BE2C (cell line): Measurements from ENCODE around the gene IL13.

ENCODE experiments used
- DNase-seq: peaks from one replicate; pipeline ENCODE4 v3.0.0-alpha.2; 2020
- H3K27me3 ChIP-seq: fragments of 250-450 bp; sonication (Bioruptor Pico); 2 replicates; pipeline ENCODE4 v1.5.1; 2020; ENCODE audit warnings: mild to moderate bottlenecking
- H3K36me3 ChIP-seq: fragments of 250-450 bp; sonication (Bioruptor Pico); 2 replicates; pipeline ENCODE4 v1.5.1; 2020; ENCODE audit warnings: mild to moderate bottlenecking
- H3K4me1 ChIP-seq: fragments of 250-450 bp; sonication (Bioruptor Pico); 2 replicates; pipeline ENCODE4 v1.5.1; 2020
- H3K4me3 ChIP-seq: 2 replicates; pipeline ENCODE4 v1.5.1; 2011; ENCODE audit warnings: low read depth, low read length
- H3K9me3 ChIP-seq: fragments of 250-450 bp; sonication (Bioruptor Pico); 2 replicates; pipeline ENCODE4 v1.5.1; 2020
- TF ChIP-seq, protein P1 (sequence below): IDR thresholded peaks from 2 replicates; pipeline ENCODE4 v1.5.1; 2012; ENCODE audit warnings: mild to moderate bottlenecking, low read depth, low read length

The IL13 gene

GRCh38 chr5:132648355-132648754 lies 9.6 kb upstream of the IL13 start:
- Histone ChIP-seq H3K27me3 (no peaks in the 10 kb centered on the region), H3K4me3 (no peak overlapping the region), H3K36me3 (no peaks in the 10 kb centered on the region), H3K9me3 (no peaks in the 10 kb centered on the region), H3K4me1 (no peaks in the 10 kb centered on the region)
- DNase-seq: no peak
- TF ChIP-seq, protein P1, sequence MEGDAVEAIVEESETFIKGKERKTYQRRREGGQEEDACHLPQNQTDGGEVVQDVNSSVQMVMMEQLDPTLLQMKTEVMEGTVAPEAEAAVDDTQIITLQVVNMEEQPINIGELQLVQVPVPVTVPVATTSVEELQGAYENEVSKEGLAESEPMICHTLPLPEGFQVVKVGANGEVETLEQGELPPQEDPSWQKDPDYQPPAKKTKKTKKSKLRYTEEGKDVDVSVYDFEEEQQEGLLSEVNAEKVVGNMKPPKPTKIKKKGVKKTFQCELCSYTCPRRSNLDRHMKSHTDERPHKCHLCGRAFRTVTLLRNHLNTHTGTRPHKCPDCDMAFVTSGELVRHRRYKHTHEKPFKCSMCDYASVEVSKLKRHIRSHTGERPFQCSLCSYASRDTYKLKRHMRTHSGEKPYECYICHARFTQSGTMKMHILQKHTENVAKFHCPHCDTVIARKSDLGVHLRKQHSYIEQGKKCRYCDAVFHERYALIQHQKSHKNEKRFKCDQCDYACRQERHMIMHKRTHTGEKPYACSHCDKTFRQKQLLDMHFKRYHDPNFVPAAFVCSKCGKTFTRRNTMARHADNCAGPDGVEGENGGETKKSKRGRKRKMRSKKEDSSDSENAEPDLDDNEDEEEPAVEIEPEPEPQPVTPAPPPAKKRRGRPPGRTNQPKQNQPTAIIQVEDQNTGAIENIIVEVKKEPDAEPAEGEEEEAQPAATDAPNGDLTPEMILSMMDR: no peak

DNA sequence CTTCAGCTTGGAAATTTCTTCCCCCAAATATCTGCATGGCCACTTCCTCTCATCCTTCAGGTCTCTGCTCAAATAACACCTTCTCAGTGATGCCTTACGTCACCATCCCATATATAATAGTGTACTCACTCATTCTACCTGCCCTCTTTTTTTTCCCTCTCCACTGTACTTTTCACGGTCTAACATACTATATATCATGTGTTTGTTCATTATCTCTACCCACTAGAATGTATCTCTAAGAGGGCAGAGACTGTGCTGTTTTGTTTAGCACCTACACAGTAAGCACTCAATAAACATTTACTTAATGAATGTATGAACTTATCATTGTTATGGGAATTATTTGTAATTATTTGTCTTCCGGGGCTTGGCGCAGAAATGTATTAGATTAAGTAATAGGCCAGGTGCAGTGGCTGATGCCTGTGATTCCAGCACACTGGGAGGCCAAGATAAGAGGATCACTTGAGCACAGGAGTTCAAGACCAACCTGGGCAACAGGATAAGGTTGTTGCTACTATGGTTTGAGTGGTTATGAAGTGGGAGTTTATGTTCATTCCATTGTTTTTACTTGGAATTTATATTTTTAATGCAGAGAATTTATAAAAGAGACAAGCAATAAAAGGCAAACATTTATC lies 6.0 kb upstream of the IL13 start:
- no peaks in the 10 kb centered on the region for H3K4me1 ChIP-seq
- H3K9me3 ChIP-seq: no peaks in the 10 kb centered on the region
- H3K36me3 ChIP-seq: no peaks in the 10 kb centered on the region
- TF ChIP-seq, protein P1: no peak
- DNase-seq: no peak
- no peaks in the 10 kb centered on the region for H3K27me3 ChIP-seq
- no peak overlapping the region for H3K4me3 ChIP-seq

- DNase-seq: no peak
- H3K4me3 ChIP-seq: no peak overlapping the region
Measured at GRCh38 chr5:132653716-132654115, 4.3 kb upstream of the IL13 start.

GRCh38 chr5:132655821-132656773 lies 1.9 kb upstream of the IL13 start:
- Histone ChIP-seq H3K9me3 (no peaks in the 10 kb centered on the region), H3K36me3 (no peaks in the 10 kb centered on the region), H3K27me3 (no peaks in the 10 kb centered on the region), H3K4me1 (no peaks in the 10 kb centered on the region), H3K4me3 (peak overlapping the region; percentile 53)
- TF ChIP-seq, protein P1: no peak; the same call in 1 of the 2 replicates
- DNase-seq: peak; percentile 49

More at GRCh38 chr5:132653716-132654115, 4.3 kb upstream of the IL13 start:
- H3K4me1 ChIP-seq: no peaks in the 10 kb centered on the region
- TF ChIP-seq, protein P1: no peak
- H3K36me3 ChIP-seq: no peaks in the 10 kb centered on the region
- H3K27me3 ChIP-seq: no peaks in the 10 kb centered on the region
- H3K9me3 ChIP-seq: no peaks in the 10 kb centered on the region

DNA sequence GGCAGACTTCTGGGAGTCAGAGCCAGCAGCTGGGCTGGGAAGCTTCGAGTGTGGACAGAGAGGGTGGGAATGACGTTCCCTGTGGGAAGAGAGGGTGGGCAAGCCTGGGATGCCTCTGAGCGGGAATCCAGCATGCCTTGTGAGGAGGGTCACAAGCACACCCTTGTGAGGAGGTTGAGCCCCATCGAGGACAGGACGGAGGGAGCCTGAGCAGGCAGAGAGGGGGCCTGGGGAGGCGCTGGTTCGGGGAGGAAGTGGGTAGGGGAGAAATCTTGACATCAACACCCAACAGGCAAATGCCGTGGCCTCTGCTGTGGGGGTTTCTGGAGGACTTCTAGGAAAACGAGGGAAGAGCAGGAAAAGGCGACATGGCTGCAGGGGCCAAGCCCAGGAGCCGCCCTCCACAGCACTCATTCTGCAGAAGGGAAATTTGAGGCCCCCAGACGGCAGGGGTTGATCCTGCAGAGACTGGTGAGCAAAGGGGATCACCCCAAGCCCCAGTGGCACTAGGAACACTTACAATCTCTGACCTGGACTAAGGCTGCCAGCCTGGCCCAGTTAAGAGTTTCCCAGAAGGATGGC lies 1.1 kb upstream of the IL13 start:
- Histone ChIP-seq H3K4me3 (no peak overlapping the region; the same call in 1 of the 2 replicates), H3K4me1 (no peaks in the 10 kb centered on the region), H3K36me3 (no peaks in the 10 kb centered on the region), H3K9me3 (no peaks in the 10 kb centered on the region), H3K27me3 (no peaks in the 10 kb centered on the region)
- no peak for DNase-seq
- TF ChIP-seq, protein P1: no peak
